Measurements from ENCODE around the gene MSH5. TPM values are rescaled to one million over a fixed set of nuclear protein-coding genes. Genes with fewer than 3 reads are reported as not detected.
A peak's percentile ranks its signal among the peaks of the same experiment; 100 is the strongest.

The MSH5 gene
- total RNA-seq, 2 donors from 2014 or later: 13.3 to 34.2 TPM

- H3K36me3 ChIP-seq: no peaks in the 10 kb centered on the region
- no peaks in the 10 kb centered on the region for H3K27me3 ChIP-seq
- intact Hi-C loops (cut with DNase I): loop anchor here (5.0 to 10.0 kb wide), 3 partner anchors 62 to 185 kb away; partner anchors contain the start of genes LY6G5C, NELFE and SKIC2
- H3K9ac ChIP-seq (ENCODE audit: low read depth in 2 of 2, low read length in 2 of 2): no peak overlapping the region
- peak overlapping the region; percentile 77 for H3K27ac ChIP-seq
- TF ChIP-seq CTCF (IDR thresholded peaks at IDR 0.05): peak; percentile 93
- DNase-seq: peak; percentile 93
- H3K4me3 ChIP-seq: no peak overlapping the region
- no peaks in the 10 kb centered on the region for H3K4me1 ChIP-seq
- no peaks in the 10 kb centered on the region for H3K9me3 ChIP-seq
These were observed 30.0 kb downstream of the MSH5 start for GRCh38 chr6:31769684-31770371.

- Histone ChIP-seq H3K9ac (ENCODE audit: low read depth in 2 of 2, low read length in 2 of 2) (no peak overlapping the region), H3K4me3 (no peak overlapping the region), H3K36me3 (no peaks in the 10 kb centered on the region), H3K9me3 (no peaks in the 10 kb centered on the region), H3K27me3 (no peaks in the 10 kb centered on the region), H3K27ac (peak overlapping the region; percentile 49), H3K4me1 (no peaks in the 10 kb centered on the region)
- no peak for TF ChIP-seq CTCF (IDR thresholded peaks at IDR 0.05)
- intact Hi-C loops (cut with DNase I): loop anchor here (5.0 kb wide), 1 partner anchor 61 kb away; no protein-coding TSS in a partner anchor
- DNase-seq: no peak
These were observed 31.1 kb downstream of the MSH5 start for GRCh38 chr6:31770860-31771259.

GRCh38 chr6:31771992-31772358 lies 32.2 kb downstream of the MSH5 start:
- no peaks in the 10 kb centered on the region for H3K9me3 ChIP-seq
- TF ChIP-seq CTCF (IDR thresholded peaks at IDR 0.05): no peak
- H3K4me3 ChIP-seq: no peak overlapping the region
- no peak overlapping the region for H3K9ac ChIP-seq (ENCODE audit: low read depth in 2 of 2, low read length in 2 of 2)
- peaks cover 3% of the 10 kb centered on the region for H3K4me1 ChIP-seq
- H3K27ac ChIP-seq: no peak overlapping the region
- no peaks in the 10 kb centered on the region for H3K36me3 ChIP-seq
- DNase-seq: no peak
- intact Hi-C loops (cut with DNase I): loop anchor here (5.0 kb wide), 1 partner anchor 60 kb away; no protein-coding TSS in a partner anchor
- H3K27me3 ChIP-seq: no peaks in the 10 kb centered on the region

- H3K9me3 ChIP-seq: no peaks in the 10 kb centered on the region
- peak; percentile 80 for DNase-seq
- no peaks in the 10 kb centered on the region for H3K27me3 ChIP-seq
- peaks cover 4% of the 10 kb centered on the region for H3K4me1 ChIP-seq
- H3K36me3 ChIP-seq: no peaks in the 10 kb centered on the region
- no peak for TF ChIP-seq CTCF (IDR thresholded peaks at IDR 0.05)
- H3K27ac ChIP-seq: peak overlapping the region; percentile 33
- H3K4me3 ChIP-seq: no peak overlapping the region
- peak overlapping the region; percentile 45 to 51 for H3K9ac ChIP-seq (ENCODE audit: low read depth in 2 of 2, low read length in 2 of 2)
- intact Hi-C loops (cut with DNase I): no loop called here
These were observed 35.4 kb downstream of the MSH5 start for GRCh38 chr6:31775184-31775583.

- H3K9ac ChIP-seq (ENCODE audit: low read depth in 2 of 2, low read length in 2 of 2): peak overlapping the region in 1 of 2 donors; percentile 84
- no peak overlapping the region for H3K4me3 ChIP-seq
- TF ChIP-seq CTCF (IDR thresholded peaks at IDR 0.05): no peak
- H3K27ac ChIP-seq: peak overlapping the region; percentile 33
- peaks cover 4% of the 10 kb centered on the region for H3K4me1 ChIP-seq
- H3K36me3 ChIP-seq: no peaks in the 10 kb centered on the region
- intact Hi-C loops (cut with DNase I): no loop called here
- H3K27me3 ChIP-seq: no peaks in the 10 kb centered on the region
- no peaks in the 10 kb centered on the region for H3K9me3 ChIP-seq
- DNase-seq: no peak
These were observed 36.1 kb downstream of the MSH5 start for GRCh38 chr6:31775633-31776484.
